IMR-90 (cell line): ENCODE results near the gene ACOXL. TPM values are rescaled to one million over a fixed set of nuclear protein-coding genes. Genes with fewer than 3 reads are reported as not detected.

Experiments used
- ATAC-seq: fragments of 200-7000 bp; cut with Tn5 transposase; 2 replicates; pipeline ENCODE4 v1.9.1; 2020; ENCODE audit warnings: low read depth, mild to moderate bottlenecking, moderate library complexity
- BruUV-seq: library from RNA; stranded (reverse); fragments of 400-500 nt; replicated peaks from 2 replicates; lab custom pipeline; 2021; lab: Mats Ljungman, UMichigan
- CTCF ChIA-PET: fragments of 300-600 bp; formaldehyde crosslinking; extraction: SDS; loops from one replicate; lab custom pipeline; 2021; ENCODE audit warnings: antibody characterized with exemption; lab: Yijun Ruan, JAX
- POLR2A ChIA-PET: fragments of 300-600 bp; sonication (Branson Sonifier 250); formaldehyde crosslinking; loops from one replicate; lab custom pipeline; 2022; ENCODE audit warnings: antibody characterized with exemption; ENCODE audit not compliant: unreplicated experiment; lab: Charles Lee
- DNase-seq: peaks from one replicate; pipeline ENCODE4 v3.0.0; 2013
- H2AFZ ChIP-seq: replicated peaks from 2 replicates; pipeline ENCODE3; 2013; ENCODE audit warnings: low read length, mild to moderate bottlenecking; ENCODE audit not compliant: poor library complexity
- H2AK5ac ChIP-seq: 2 replicates; pipeline ENCODE4 v1.6.1; 2013; ENCODE audit warnings: low read depth, low read length, inconsistent platforms
- H2AK9ac ChIP-seq: replicated peaks from 2 replicates; pipeline ENCODE3; 2013; ENCODE audit warnings: mild to moderate bottlenecking, low read depth, low read length, moderate library complexity; ENCODE audit not compliant: poor library complexity
- H2BK120ac ChIP-seq: 2 replicates; pipeline ENCODE4 v1.6.1; 2013; ENCODE audit warnings: low read depth, low read length, inconsistent platforms
- H2BK15ac ChIP-seq: 3 replicates; pipeline ENCODE4 v1.6.1; 2013; ENCODE audit warnings: low read depth, low read length, inconsistent platforms
- H2BK20ac ChIP-seq: 2 replicates; pipeline ENCODE4 v1.6.1; 2013; ENCODE audit warnings: low read depth, mild to moderate bottlenecking, inconsistent platforms, low read length, moderate library complexity
- H2BK5ac ChIP-seq: 2 replicates; pipeline ENCODE4 v1.6.1; 2013; ENCODE audit warnings: mild to moderate bottlenecking, low read depth, low read length, inconsistent platforms; ENCODE audit not compliant: poor library complexity, severe bottlenecking
- H3K14ac ChIP-seq: replicated peaks from 2 replicates; pipeline ENCODE4 v1.6.1; 2013; ENCODE audit warnings: low read depth, low read length, inconsistent platforms
- H3K18ac ChIP-seq: 2 replicates; pipeline ENCODE4 v1.6.1; 2013; ENCODE audit warnings: low read depth, low read length, control low read depth
- H3K23ac ChIP-seq: 2 replicates; pipeline ENCODE4 v1.6.1; 2013; ENCODE audit warnings: low read depth, low read length, inconsistent platforms
- H3K27ac ChIP-seq: 2 replicates; pipeline ENCODE4 v1.5.1; 2013; ENCODE audit warnings: mild to moderate bottlenecking, control low read depth, low read length; ENCODE audit not compliant: insufficient read depth
- H3K27me3 ChIP-seq: 2 replicates; pipeline ENCODE4 v1.6.1; 2013; ENCODE audit warnings: low read length; ENCODE audit not compliant: control insufficient read depth, insufficient read depth
- H3K36me3 ChIP-seq: 2 replicates; pipeline ENCODE4 v1.6.1; 2013; ENCODE audit warnings: low read length, mixed read lengths; ENCODE audit not compliant: control insufficient read depth, insufficient read depth
- H3K4ac ChIP-seq: 2 replicates; pipeline ENCODE4 v1.6.1; 2013; ENCODE audit warnings: low read depth, low read length, inconsistent platforms
- H3K4me1 ChIP-seq: 2 replicates; pipeline ENCODE4 v1.6.1; 2013; ENCODE audit warnings: low read length, mixed read lengths; ENCODE audit not compliant: control insufficient read depth, insufficient read depth
- H3K4me2 ChIP-seq: 2 replicates; pipeline ENCODE4 v1.6.1; 2013; ENCODE audit warnings: low read depth, mild to moderate bottlenecking, control low read depth, low read length, moderate library complexity
- H3K4me3 ChIP-seq: 2 replicates; pipeline ENCODE4 v1.5.1; 2013; ENCODE audit warnings: low read depth, mild to moderate bottlenecking, control low read depth, low read length, moderate library complexity; ENCODE audit not compliant: insufficient read depth
- H3K56ac ChIP-seq: 2 replicates; pipeline ENCODE4 v1.6.1; 2013; ENCODE audit warnings: low read length, inconsistent platforms; ENCODE audit not compliant: insufficient read depth; ENCODE audit errors: extremely low read depth
- H3K79me1 ChIP-seq, 2 experiments: 2 replicates each; pipeline ENCODE4 v1.6.1; 2013; ENCODE audit warnings: low read length in 2 of 2, inconsistent platforms in 1 of 2, low read depth in 1 of 2
- H3K9ac ChIP-seq: 2 replicates; pipeline ENCODE4 v1.6.1; 2013; ENCODE audit warnings: low read depth, low read length, control low read depth
- H3K9me1 ChIP-seq: 2 replicates; pipeline ENCODE4 v1.6.1; 2013; ENCODE audit warnings: low read length, inconsistent platforms; ENCODE audit not compliant: insufficient read depth
- H3K9me3 ChIP-seq: 2 replicates; pipeline ENCODE4 v1.6.1; 2013; ENCODE audit warnings: low read length; ENCODE audit not compliant: control insufficient read depth, insufficient read depth
- H4K20me1 ChIP-seq: 2 replicates; pipeline ENCODE4 v1.6.1; 2013; ENCODE audit warnings: low read length, inconsistent platforms; ENCODE audit not compliant: insufficient read depth
- H4K5ac ChIP-seq: 2 replicates; pipeline ENCODE4 v1.6.1; 2013; ENCODE audit warnings: mild to moderate bottlenecking, low read depth, low read length, control low read depth
- H4K8ac ChIP-seq, 2 experiments: 2 replicates each; pipeline ENCODE4 v1.6.1; 2013; ENCODE audit warnings: low read depth in 2 of 2, low read length in 2 of 2, control low read depth in 1 of 2, inconsistent platforms in 1 of 2
- H4K91ac ChIP-seq: 2 replicates; pipeline ENCODE4 v1.6.1; 2013; ENCODE audit warnings: low read depth, low read length, inconsistent platforms; ENCODE audit not compliant: insufficient read depth
- BHLHE40 ChIP-seq: fragments of 150-350 bp; IDR thresholded peaks from 2 replicates; pipeline ENCODE4 v1.6.1; 2016; ENCODE audit warnings: mild to moderate bottlenecking, low read depth, low read length
- CHD1 ChIP-seq: IDR thresholded peaks from 2 replicates; pipeline ENCODE4 v1.6.1; 2012; ENCODE audit warnings: low read depth, low read length, improper control_type of control experiment
- FOS ChIP-seq: fragments of 150-350 bp; IDR thresholded peaks from 2 replicates; pipeline ENCODE4 v1.6.1; 2016; ENCODE audit warnings: low read depth, low read length
- MAFK ChIP-seq: IDR thresholded peaks from 2 replicates; pipeline ENCODE4 v1.6.1; 2012; ENCODE audit warnings: low read depth, low read length, improper control_type of control experiment
- MAZ ChIP-seq: IDR thresholded peaks from 2 replicates; pipeline ENCODE4 v1.6.1; 2012; ENCODE audit warnings: low read depth, mild to moderate bottlenecking, low read length, improper control_type of control experiment, moderate library complexity, borderline replicate concordance
- MXI1 ChIP-seq: IDR thresholded peaks from 2 replicates; pipeline ENCODE4 v1.6.1; 2012; ENCODE audit warnings: low read depth, mild to moderate bottlenecking, low read length, moderate library complexity, borderline replicate concordance
- NFE2L2 ChIP-seq: fragments of 150-350 bp; IDR thresholded peaks from 2 replicates; pipeline ENCODE4 v1.6.1; 2016; ENCODE audit warnings: low read depth, mild to moderate bottlenecking, low read length
- RAD21 ChIP-seq: IDR thresholded peaks from 2 replicates; pipeline ENCODE4 v1.6.1; 2012; ENCODE audit warnings: low read length, improper control_type of control experiment
- RCOR1 ChIP-seq: IDR thresholded peaks from 2 replicates; pipeline ENCODE4 v1.6.1; 2012; ENCODE audit warnings: mild to moderate bottlenecking, low read length, improper control_type of control experiment; ENCODE audit not compliant: insufficient replicate concordance
- RFX5 ChIP-seq: IDR thresholded peaks from 2 replicates; pipeline ENCODE4 v1.8.0; 2012; ENCODE audit warnings: low read depth, mild to moderate bottlenecking, low read length, moderate library complexity
- SMC3 ChIP-seq: fragments of 150-350 bp; IDR thresholded peaks from 2 replicates; pipeline ENCODE4 v1.6.1; 2016; ENCODE audit warnings: low read depth, mild to moderate bottlenecking, antibody characterized with exemption, low read length, moderate library complexity
- WGBS, 2 experiments: methylation state at CpG; one replicate each; pipeline versions ENCODE4 v1.1.5 to v1.1.7; 2013; ENCODE audit warnings: missing lambda C conversion rate in 2 of 2; ENCODE audit not compliant: insufficient read length in 1 of 2; ENCODE audit errors: extremely low coverage in 2 of 2; 5-methylcytosine and 5-hydroxymethylcytosine counted together
- dilution Hi-C: fragments of 300-500 bp; cut with HindIII; formaldehyde crosslinking; loops from one replicate; pipeline ENCODE4 v1.14.3; 2018; ENCODE audit warnings: low sequenced_read_pairs; ENCODE audit not compliant: unreplicated experiment
- in situ Hi-C: fragments of 300-500 bp; cut with MboI; formaldehyde crosslinking; loops from 3 replicates; pipeline ENCODE4 v1.14.3; 2019; ENCODE audit warnings: low sequenced_read_pairs, inconsistent platforms, mixed read lengths
- intact Hi-C: fragments of 100-400 bp; cut with micrococcal nuclease; formaldehyde crosslinking; loops from 2 replicates; pipeline ENCODE4 v1.10.0; 2022
- polyA plus RNA-seq, 3 experiments: library from polyadenylated mRNA; depleted of rRNA; stranded (reverse); fragments of >200 nt; gene quantifications; 2 replicates each; pipeline ENCODE4 v1.2.3, GENCODE V29; 2012; ENCODE audit warnings: low replicate concordance in 1 of 3
- total RNA-seq: library from RNA; depleted of rRNA; stranded (reverse); fragments of >200 nt; gene quantifications from 2 replicates; pipeline ENCODE4 v1.2.3, GENCODE V29; 2012
- TF ChIP-seq, protein P1 (sequence below): fragments of 150-350 bp; IDR thresholded peaks from 2 replicates; pipeline ENCODE4 v1.6.1; 2017; ENCODE audit warnings: mild to moderate bottlenecking, antibody characterized with exemption, low read length, low read depth
- TF ChIP-seq, protein P2 (sequence below): fragments of 150-350 bp; IDR thresholded peaks from 2 replicates; pipeline ENCODE4 v1.6.1; 2016; ENCODE audit warnings: low read depth, mild to moderate bottlenecking, low read length, moderate library complexity, borderline replicate concordance
- TF ChIP-seq, protein P3 (sequence below): conservative IDR thresholded peaks from 2 replicates; pipeline ENCODE4 v1.5.1; 2012; ENCODE audit warnings: mild to moderate bottlenecking, low read depth, low read length, improper control_type of control experiment

The ACOXL gene
- total and polyA plus RNA-seq, 2 of the 4 experiments (the other 2 are of a cell fraction) = not detected

DNA sequence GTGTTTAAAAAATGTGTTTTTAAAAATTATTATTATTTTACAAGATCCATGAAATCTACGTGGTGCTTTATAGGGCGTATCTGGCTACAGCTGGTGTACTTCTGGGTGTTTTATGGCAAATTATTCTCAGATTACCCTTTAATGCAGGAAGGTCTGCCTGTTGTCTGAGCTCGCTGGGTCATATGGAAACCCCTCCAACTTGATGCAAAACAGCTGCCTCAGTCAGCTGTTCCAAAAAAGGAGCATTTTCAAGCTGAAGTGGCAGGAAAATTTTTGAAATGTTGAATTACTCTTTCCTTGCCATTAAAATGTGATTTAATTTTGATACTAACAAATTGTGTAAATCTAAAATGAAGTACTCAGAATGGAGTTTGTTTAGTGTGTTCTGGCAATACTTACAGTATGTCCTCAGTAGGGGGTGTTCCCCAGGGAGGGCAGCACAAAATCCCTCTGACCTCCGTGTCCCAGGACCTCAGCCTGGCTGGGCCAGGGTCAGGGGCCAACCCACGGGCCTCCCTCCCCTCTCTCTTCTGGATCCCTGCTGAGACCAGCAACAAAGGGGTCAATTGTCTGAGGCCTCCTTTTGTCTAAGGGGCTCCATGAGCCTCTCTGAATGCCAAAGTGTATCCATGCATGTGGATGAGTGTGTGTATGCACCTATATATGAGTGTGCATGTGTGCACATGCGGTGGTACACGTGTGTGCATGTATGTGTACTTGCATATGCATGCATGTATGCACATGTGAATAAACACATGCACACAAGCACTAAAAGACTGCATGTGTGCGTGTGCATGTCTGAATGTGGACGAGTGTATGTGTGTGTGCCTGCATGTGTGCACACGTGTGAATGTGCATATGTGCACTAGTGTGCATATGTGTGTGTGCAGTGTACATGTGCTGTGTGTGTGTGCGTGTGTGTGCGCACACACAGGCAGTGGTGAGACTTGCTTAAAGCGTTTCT is 105.4 kb downstream of the ACOXL start:
- Histone ChIP-seq H3K14ac (no peak overlapping the region), H3K4ac (no peak overlapping the region), H4K8ac (no peak overlapping the region), H3K9me1 (0 out of 2 replicates have a peak, but pooled peaks cover 3% of the 10 kb centered on the region), H3K9ac (no peak overlapping the region), H2BK5ac (no peak overlapping the region), H3K9me3 (no peaks in the 10 kb centered on the region), H3K4me2 (no peak overlapping the region), H3K4me1 (no peaks in the 10 kb centered on the region), H3K4me3 (no peak overlapping the region), H3K79me1 (no peaks in the 10 kb centered on the region), H2BK15ac (no peak overlapping the region), H4K5ac (no peak overlapping the region), H2AFZ (peak overlapping the region; percentile 41), H2AK5ac (no peak overlapping the region), H2BK120ac (no peak overlapping the region), H4K91ac (no peak overlapping the region), H3K23ac (no peak overlapping the region), H3K27ac (no peak overlapping the region), H3K18ac (no peak overlapping the region), H2BK20ac (no peak overlapping the region), H4K20me1 (no peaks in the 10 kb centered on the region), H2AK9ac (no peak overlapping the region), H3K27me3 (peaks cover 24% of the 10 kb centered on the region), H3K56ac (no peak overlapping the region), H3K36me3 (no peaks in the 10 kb centered on the region)
- 61% methylated on average over 4 of the region's 13 CpGs; no CpG with 5 or more reads in 1 of the 2 experiments for WGBS, 2 experiments
- BruUV-seq = no TSS peak
- intact Hi-C loops (no loop called here), in situ Hi-C loops (no loop called here), dilution Hi-C loops (no loop called here)
- ATAC-seq (no peak), DNase-seq (no peak)
- POLR2A ChIA-PET = no interaction called here
- CTCF ChIA-PET = no interaction called here
- no peak for TF ChIP-seq BHLHE40
- no peak for TF ChIP-seq RAD21
- no peak for TF ChIP-seq CHD1
- TF ChIP-seq, protein P1, sequence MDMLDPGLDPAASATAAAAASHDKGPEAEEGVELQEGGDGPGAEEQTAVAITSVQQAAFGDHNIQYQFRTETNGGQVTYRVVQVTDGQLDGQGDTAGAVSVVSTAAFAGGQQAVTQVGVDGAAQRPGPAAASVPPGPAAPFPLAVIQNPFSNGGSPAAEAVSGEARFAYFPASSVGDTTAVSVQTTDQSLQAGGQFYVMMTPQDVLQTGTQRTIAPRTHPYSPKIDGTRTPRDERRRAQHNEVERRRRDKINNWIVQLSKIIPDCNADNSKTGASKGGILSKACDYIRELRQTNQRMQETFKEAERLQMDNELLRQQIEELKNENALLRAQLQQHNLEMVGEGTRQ = no peak
- TF ChIP-seq RFX5 = no peak
- TF ChIP-seq FOS = no peak
- TF ChIP-seq MAFK = no peak
- TF ChIP-seq, protein P2, sequence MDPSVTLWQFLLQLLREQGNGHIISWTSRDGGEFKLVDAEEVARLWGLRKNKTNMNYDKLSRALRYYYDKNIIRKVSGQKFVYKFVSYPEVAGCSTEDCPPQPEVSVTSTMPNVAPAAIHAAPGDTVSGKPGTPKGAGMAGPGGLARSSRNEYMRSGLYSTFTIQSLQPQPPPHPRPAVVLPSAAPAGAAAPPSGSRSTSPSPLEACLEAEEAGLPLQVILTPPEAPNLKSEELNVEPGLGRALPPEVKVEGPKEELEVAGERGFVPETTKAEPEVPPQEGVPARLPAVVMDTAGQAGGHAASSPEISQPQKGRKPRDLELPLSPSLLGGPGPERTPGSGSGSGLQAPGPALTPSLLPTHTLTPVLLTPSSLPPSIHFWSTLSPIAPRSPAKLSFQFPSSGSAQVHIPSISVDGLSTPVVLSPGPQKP = no peak
- no peak for TF ChIP-seq RCOR1
- TF ChIP-seq NFE2L2 = no peak
- TF ChIP-seq, protein P3, sequence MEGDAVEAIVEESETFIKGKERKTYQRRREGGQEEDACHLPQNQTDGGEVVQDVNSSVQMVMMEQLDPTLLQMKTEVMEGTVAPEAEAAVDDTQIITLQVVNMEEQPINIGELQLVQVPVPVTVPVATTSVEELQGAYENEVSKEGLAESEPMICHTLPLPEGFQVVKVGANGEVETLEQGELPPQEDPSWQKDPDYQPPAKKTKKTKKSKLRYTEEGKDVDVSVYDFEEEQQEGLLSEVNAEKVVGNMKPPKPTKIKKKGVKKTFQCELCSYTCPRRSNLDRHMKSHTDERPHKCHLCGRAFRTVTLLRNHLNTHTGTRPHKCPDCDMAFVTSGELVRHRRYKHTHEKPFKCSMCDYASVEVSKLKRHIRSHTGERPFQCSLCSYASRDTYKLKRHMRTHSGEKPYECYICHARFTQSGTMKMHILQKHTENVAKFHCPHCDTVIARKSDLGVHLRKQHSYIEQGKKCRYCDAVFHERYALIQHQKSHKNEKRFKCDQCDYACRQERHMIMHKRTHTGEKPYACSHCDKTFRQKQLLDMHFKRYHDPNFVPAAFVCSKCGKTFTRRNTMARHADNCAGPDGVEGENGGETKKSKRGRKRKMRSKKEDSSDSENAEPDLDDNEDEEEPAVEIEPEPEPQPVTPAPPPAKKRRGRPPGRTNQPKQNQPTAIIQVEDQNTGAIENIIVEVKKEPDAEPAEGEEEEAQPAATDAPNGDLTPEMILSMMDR = no peak
- TF ChIP-seq MAZ = no peak
- no peak for TF ChIP-seq MXI1
- TF ChIP-seq SMC3 = no peak
